GM18858 (cell line): ENCODE results near the gene SEMA3B.
A peak's percentile ranks its signal among the peaks of the same experiment; 100 is the strongest.
"Not testable (repeated sequence)": the region's sequence is repeated elsewhere in the genome, so short reads cannot be mapped to it uniquely, and the experiment has no call there.

ENCODE experiments used
- ATAC-seq: cut with Tn5 transposase; IDR thresholded peaks from one replicate; pipeline ENCODE4 v1.9.1; 2021; ENCODE audit not compliant: unreplicated experiment

SEMA3B gene

DNA sequence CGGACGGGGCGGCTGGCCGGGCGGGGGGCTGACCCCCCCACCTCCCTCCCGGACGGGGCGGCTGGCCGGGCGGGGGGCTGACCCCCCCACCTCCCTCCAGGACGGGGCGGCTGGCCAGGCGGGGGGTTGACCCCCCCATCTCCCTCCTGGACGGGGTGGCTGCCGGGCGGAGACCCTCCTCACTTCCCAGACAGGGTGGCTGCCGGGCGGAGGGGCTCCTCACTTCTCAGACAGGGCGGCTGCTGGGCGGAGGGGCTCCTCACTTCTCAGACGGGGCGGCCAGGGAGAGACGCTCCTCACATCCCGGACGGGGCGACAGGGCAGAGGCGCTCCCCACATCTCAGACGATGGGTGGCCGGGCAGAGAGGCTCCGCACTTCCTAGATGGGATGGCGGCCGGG lies 43.1 kb downstream of the SEMA3B start:
- ATAC-seq = not testable (repeated sequence)

DNA sequence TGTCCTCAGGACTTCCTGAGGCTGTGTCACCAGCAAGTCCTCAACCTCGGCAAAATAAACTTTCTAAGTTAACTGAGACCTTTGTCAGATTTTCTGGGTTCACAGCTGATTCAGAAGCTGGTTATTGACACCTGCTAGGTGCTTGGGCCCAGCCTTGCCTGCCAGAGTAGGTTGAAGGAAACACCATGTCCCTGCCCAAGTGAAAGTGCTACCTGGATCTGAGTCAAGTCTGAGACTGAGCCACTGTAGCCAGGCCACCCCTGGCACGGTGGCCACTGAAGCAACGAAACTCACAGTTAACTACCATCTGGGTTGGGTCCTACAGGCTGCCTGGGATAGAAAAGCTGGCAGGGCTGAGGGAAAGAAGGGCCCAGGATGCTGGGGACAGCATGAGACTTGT lies 45.4 kb downstream of the SEMA3B start:
- no peak for ATAC-seq

DNA sequence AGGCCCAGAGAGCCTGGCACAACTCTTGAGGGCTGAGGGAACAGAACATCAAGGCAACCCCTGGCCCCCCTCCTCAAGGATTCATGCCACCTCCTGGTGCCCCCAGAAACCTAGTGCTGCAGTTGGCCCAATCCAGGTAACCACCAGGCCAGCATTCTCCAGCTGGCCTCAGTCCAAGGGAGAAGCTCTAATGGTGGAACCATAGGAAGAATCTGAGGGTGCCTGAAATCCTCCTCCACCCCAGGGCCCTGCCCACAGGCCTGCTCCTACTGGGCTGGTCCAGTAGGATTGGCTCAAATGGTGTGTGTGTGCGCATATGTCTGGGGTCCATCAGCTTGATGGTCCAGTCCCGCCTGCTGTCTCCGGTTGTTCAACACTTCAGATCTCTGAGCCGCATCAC lies 45.9 kb downstream of the SEMA3B start:
- ATAC-seq = no peak

DNA sequence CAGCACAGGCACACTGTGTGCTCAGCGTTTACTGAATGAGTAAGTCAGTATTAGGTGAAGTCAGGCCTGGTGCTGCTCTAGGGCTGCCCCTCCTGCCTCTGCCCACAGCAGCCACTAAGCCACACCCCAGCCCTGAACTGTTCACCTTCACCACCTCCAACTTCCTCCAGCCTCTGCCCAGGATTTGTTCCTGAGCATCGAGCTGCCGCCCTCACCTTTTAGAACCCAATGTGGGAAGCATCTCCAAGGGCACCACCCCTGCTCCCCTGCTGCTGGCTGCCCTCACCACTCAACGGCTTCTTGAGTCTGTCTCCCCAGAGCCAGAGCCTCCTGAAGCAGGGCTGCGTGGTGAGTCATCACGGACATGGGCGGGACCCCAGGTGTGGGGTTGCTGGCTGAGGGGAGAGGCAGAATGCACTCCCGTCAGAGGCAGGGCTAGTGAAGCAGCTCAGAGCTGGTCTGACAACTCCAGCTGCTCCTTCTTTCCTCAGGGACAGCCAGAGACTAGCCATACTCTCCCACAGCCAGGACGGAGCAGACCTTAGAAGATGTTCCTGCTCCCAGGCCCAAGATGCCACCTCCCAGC lies 47.8 kb downstream of the SEMA3B start:
- no peak for ATAC-seq

DNA sequence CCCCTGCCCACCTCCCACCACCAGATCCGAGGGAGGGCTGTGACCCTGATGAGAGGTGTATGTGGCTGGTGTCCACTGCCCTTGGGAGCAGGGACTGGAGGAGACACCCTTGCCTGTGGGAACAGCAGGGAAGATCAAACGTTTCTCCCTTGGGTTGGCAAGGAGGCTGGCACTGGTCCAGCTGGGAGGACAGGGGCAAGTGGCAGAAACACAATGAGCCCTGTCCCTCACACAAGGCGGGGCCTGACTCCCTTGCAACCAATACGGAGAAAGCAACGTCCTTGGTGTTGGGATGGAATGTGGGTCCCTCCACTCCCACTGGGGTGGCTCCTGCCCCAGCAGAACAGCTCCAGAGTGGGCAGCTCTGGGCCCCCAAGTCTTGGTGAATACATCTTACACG lies 48.4 kb downstream of the SEMA3B start:
- ATAC-seq = no peak

DNA sequence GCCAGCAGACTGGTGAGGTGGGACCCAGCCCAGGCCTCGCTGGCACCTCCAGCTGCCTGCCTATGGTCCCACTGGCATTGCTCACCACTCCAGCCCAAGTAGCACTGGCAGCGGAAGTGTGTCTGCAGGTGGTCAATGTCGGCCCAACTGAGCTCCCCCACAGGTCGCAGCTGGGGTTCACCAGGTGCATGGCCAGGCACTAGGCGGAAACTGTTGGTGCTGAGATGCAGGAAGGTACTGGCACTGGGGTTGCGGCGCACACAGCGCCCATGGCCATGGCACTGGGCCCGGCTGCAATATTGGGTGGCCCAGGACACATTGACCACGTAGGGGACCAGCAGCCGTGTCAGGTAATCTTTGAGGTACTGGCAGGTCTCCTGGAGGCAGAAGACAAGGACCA lies 49.2 kb downstream of the SEMA3B start:
- ATAC-seq = no peak

DNA sequence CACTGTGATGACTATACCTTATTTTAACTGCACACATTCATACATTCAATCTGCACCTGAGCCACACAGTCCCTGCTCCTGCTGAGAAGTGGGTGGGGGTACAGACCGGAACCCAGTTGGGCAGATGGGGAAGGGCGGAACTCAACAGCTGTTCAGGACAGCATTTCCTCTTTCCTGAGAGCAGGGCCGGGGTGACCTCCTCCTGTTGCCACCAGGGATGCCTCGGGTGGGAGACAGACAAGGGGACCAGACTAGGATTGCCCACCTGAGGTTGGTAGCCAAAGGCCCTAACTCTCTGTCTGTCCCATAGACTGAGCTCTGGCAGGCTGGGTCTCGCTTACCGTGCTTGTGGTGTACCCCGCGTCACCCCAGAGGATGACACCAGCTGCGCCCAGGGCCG lies 49.7 kb downstream of the SEMA3B start:
- no peak for ATAC-seq

DNA sequence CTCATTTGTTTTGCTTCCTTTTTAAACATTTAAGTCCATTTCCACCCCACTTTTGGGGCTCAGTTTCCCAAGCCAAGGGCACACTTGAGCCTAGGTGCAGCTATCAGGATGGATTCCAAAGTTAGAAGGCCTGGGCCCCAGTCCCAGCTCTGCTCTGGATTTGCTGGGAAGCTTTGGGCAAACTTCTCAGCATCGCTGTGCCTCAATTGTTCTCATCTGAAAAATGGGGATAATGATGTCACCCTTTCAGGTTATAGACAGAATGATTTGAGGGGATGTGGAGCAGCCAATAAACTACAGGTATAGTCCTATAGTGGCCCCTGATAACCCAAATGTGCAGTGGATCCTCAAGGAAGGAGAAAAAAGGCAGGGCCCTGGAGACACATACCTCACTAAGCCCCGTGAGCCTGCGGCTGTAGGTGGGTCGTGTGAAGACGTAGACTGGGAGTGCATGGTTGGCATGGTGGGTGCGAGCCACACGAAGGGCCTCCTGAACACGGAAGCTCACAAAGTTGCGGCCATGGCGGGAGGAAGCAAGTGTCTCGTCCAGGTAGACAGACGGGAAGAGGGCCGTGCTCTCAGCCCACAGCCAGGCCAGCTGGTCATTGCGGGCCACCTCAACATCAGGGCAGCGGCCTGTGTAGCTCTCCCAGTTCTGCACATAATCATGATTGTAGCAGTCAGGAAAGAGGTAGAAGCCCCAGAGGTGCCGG lies 50.4 kb downstream of the SEMA3B start:
- no peak for ATAC-seq

DNA sequence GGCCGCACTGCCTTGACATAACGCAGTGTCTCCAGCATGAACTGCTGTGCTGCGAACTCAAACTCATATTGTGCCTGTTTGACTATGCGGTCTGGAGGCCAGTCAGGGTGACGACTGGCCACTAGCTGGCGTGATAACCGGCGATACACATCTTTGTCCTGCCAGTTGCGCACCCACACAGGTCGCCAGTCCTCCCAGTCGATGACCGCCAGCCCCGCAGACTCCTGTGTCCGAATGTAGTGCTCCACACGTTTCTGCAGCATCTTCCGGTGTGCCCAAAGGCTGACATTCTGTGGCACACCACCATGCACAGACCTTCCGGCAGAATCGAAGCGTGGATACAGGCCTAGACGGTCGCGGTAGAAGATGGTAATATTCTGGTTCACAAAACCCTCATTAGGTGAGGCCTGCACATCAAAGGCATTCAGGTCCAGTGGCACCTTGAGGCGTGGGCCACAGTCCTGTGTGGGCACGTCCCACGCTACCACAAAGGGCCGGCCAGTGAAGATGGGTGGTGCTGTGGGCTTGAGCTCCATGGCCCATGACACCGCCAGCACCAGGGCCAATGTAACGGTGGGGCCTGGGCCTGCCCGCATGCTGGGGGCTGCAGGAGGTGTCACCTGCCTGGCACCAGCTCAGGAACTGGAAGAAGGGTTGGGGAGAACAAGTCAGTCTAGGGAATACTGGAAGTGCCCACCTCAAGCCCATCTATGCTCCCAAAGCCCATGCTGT lies 51.1 kb downstream of the SEMA3B start:
- ATAC-seq = no peak

DNA sequence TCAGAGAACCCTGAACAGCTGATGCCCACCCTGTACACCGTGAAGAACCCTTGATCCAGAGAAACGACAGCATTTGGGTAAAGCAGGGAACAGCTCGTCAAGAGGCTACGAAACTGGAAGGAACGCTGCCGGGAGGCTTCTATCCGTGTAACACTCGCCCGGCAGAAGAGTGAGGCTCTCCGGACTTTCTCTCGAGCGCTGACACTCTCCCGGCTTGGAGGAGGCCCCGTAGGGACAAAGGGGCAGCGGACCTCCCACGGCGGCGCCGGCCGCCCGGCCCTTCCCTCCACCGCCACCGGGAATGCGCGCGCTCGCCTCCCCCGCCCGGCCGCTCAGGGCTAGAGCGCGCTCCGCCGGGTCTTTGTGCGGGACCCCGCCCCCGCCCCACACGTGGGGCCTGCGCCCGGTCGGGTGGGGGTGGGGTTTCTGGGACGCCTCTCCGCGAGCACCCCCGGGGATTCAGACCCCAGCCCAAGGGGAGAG lies 51.9 kb downstream of the SEMA3B start:
- ATAC-seq = peak; percentile 32

DNA sequence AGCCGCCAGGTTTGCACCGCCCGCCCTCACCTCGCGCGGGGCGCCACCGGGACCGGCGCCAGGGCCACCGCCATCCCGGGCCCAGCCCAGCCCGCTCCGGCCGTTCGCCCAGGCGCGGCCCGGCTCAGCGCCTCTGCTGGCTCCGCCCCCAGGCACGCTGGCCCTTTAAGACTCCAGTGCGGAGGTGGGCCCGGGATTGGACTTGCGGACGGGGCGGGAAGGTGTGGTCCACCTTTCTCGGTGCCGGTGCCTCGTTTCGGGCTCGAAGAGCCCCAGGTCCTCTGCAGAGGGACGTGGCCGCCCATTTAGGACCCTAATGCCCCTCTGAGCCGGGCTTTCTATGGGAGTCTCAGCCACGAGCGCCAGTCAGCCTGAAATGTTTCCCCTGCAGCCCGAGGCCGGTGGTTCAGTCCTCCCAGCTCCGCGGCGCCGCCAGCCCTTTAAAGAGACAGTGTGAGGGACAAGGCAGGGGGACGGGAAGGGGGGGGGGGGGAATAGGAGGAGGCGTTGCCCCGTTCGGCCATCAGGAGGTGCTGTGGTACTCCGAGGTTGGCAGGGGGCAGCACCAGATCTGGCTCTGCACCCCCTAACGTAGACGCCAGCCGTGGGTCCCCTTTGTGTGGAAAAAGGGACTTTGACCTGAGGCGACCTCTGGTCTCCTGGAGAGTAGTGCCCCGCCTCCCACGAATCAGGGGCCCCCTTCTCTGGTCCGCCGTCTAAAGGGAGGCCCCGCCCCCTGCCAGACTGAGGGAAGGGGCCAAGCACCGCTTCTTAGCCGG lies 52.6 kb downstream of the SEMA3B start:
- peak; percentile 43 for ATAC-seq

DNA sequence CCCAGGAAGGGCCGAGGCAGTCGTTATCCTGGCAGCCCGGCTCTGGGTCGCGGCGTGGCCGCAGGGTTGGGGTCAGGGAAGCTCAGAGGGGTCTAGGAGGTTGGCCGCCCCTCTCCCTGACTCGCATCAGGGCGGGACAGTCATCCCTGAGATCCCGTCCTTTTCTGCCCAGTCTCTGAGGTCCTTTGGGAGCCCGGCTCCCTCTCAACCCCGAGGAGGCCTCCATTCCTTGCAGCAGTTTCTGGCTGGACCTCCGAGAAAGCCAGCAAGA lies 53.1 kb downstream of the SEMA3B start:
- ATAC-seq = no peak

DNA sequence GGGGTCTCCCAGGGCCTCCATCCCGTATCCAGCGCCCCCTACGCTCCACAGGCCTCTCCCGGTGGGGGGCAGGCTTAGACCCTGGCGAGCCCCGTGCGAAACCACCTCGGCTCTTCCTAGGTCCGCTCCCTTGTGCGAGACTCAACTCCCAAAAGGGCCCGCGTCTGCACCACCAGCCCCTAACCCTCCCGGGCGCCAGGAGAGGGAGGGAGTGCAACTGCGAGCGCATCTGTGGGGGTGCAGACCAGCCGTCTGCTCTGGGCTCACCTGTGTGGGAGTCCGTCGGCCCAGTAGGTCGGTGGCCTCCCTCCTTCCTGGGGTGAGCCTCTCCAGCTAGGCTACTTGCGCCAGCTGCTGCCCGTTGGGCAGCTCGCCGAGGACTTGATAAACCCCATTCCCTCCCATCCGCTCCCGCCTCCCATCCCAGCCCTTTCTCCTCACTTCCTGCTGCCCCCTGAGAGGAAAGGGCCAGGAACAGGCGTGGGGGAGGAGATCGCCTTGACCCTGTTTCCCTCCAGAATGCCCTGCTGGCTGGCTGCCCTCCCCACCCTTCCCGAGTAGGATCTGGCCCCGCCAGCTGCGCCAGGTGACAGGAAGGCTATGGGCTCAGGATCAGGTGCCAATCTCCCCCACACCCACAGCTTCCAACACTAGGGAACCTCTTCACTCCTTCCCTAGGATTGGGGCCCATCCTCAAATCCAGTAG lies 53.6 kb downstream of the SEMA3B start, which contains the start of gene HYAL2:
Gene HYAL2 (minus strand): TSS at position 360 of the 706 bp plus-strand sequence. CDS start 2,256 bp downstream, outside the sequence.
- ATAC-seq = no peak

DNA sequence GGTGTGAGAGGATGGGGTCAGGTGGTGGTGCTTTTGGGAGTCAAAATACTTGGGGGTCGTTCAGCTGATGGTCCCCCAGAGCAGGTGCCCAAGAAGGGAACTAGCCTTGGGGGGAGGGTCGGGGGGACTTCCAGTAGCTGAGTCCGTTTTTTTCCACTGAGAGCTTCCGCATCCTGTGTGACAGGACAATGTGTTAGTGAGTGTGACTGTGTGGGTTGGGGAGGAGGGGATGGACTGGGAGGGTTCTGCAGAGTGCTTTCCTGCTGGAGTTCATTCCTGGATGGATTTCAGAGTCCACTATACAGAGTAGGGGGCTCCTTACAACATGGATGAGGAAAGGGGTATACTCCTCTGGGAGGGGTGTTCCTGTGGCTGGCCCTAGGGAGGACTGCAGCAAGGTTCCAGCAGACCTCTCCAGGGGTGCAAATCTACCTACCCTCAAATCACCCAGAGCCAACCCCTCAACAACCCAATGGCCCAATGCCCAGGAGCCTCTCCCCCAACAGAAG lies 54.2 kb downstream of the SEMA3B start:
- no peak for ATAC-seq

DNA sequence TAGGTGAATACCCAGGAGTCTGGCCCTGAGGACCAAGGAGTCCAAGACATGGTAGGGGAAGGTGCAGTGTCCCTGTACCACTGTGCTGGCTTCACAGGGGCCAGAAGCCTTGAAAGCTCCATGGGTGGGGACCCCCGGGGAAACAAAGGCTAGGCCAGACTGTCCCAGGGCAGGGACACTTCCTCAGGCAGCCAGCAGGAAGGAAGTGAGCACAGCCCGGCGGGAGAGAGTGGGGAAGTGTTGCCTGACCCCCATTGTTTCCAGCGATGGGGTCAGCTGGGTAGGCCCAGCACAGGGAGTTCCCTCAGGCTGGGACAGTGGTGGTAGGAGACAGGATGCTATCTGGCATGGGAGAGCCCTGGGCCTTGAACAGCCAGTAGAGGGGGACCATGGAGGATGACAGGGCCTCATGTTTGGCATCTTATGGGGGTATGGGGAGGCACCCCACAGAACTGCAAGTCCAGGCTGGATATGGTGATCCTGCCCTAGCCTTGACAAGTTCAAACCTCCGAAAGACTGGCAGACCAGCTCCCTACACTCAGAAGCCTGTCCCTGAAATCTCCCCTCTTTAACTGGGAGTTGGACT lies 54.8 kb downstream of the SEMA3B start:
- no peak for ATAC-seq

DNA sequence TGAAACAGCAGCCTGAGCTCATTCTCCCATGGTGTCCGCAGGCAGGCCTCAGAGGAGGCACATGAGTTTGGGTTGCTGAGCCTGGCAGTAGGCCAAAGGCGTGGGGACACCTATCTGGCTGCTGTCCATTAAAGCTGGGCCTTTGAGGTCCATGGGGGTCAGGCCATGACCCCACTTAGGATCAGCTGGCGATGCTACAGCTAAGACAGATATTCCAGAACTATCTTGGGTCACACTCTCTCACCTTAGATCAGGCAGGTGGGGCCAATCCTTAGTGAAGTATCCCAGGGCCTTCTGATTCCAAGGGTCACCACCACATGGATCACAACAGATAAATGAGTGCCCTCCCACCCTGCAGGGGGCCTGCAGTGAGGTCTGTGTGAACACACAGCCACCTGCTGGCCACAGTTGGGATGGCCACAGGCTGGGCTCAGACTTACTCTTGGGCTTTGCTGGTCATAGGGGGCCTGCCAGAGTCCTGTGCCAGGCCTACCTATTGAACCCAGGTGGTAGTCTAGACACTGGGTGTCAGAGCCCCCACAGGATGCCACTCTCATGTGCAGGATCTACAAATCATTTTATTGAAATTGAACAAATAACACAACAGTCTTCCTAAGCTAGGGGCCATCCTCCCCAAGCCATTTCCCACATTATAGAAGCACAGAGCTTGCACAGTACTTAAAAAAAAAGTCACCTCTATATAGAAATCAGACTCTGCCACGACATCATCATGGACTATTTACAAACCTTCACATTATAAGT lies 55.6 kb downstream of the SEMA3B start:
- no peak for ATAC-seq

DNA sequence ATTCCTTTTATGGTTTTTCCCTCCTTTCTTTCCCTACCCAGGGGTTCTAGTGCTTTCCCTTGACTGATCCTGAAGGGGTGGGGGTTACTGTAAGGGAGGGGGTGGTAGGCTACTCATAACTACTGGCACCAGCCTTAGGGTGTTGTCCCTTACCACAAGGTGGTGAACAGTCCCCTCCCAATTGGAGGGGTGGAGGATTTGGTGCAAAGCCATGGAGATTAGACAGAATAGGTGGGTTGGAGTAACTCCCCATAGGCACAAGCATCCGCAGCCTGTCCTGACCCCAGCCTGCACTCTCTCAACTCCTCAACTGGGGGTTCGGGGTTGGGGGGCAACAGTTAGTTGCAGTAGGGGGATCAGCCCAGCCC lies 56.1 kb downstream of the SEMA3B start:
- ATAC-seq = no peak

DNA sequence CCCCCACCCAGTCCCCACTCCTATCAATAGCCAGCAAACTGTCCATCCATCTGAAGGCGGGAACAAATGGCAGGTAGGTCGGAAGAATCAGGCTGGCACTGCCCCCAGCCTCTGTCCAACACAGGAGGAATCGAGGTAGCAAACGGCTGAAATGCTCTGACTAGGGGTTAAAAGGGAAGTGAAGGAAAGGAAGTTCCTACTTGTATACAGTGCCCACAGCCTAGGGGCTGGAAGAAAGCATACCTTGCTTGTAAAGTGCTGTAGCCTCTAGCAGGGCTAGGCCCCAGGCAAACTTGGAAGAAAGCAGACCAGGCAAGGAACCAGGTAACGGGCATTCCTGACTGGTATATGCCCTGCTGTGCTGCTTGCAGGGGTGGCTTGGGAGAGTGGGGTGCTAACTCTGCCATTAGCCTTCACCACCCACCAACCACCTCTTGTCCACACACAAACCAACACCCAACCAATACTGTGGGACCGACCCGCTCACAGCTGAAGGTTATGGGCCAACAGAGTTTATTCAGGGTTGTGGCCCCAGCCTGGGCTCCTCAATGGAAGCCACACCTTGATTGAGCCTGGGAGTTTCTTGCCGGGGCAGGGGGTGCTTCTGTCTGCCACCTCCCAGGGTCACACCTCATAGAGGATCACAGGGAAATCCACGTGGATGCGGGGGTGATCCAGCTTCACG lies 56.7 kb downstream of the SEMA3B start:
- no peak for ATAC-seq

DNA sequence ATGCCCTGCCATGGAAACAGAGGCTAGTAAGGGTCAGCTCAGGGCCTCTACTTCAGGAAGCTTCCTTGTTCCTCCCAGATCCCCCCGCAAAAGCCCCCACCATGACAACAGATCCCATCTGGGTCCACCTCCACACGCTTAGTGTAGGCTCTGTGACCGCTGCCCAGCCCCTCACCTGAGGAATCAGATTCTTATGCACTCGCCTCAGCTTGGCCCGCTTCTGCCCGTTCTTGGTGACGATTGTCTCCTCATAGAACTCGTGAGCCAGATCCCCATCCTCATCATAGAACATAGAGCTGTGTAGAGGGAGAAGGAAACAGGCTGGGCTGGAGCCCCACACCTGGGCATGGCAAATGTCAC lies 57.2 kb downstream of the SEMA3B start:
- ATAC-seq = no peak
